SK-N-SH (cell line): Measurements from ENCODE around the gene AEBP1. TPM values are rescaled to one million over a fixed set of nuclear protein-coding genes. Genes with fewer than 3 reads are reported as not detected.

Experiments used
- CTCF ChIA-PET: fragments of 300-600, 350-600 bp; formaldehyde crosslinking; extraction: SDS; loops from one replicate; lab custom pipeline; 2021; lab: Yijun Ruan, JAX
- POLR2A ChIA-PET: fragments of 350-600 bp; sonication (Branson Sonifier 250); formaldehyde crosslinking; extraction: SDS; loops from one replicate; lab custom pipeline; 2020; ENCODE audit warnings: antibody characterized with exemption, inconsistent platforms; lab: Yijun Ruan, JAX
- DNase-seq: peaks from one replicate; pipeline ENCODE4 v3.0.0; 2012
- H2AFZ ChIP-seq: fragments of 200-600 bp; sonication (generic); 2 replicates; pipeline ENCODE4 v1.8.1; 2016; ENCODE audit warnings: antibody characterized with exemption, mild to moderate bottlenecking, low read depth
- H3F3A ChIP-seq: fragments of 200-600 bp; sonication (generic); replicated peaks from 2 replicates; pipeline ENCODE3; 2016; ENCODE audit warnings: antibody characterized with exemption, mild to moderate bottlenecking; ENCODE audit not compliant: insufficient read depth
- H3K27ac ChIP-seq, 2 experiments: fragments of 200-500 bp in 1 of 2; fragments of 200-600 bp in 1 of 2; sonication (Bioruptor generic) in 1 of 2; sonication (generic), shearing (Covaris generic) in 1 of 2; 2 replicates each; pipeline versions ENCODE4 v1.5.1 to v1.6.1; 2014 to 2016; ENCODE audit warnings: low read depth in 2 of 2, inconsistent platforms in 1 of 2, low read length in 1 of 2, mild to moderate bottlenecking in 1 of 2, mixed read lengths in 1 of 2
- H3K27me3 ChIP-seq: fragments of 200-600 bp; sonication (generic), shearing (Covaris generic); 2 replicates; pipeline ENCODE4 v1.6.1; 2016; ENCODE audit warnings: mixed run types; ENCODE audit not compliant: insufficient read depth
- H3K36me3 ChIP-seq, 2 experiments: fragments of 200-500 bp in 1 of 2; fragments of 200-600 bp in 1 of 2; sonication (Bioruptor generic) in 1 of 2; sonication (generic) in 1 of 2; replicated peaks in 1 of 2; 2 replicates each; pipeline versions ENCODE3 to v1.5.1; 2014 to 2016; ENCODE audit warnings: low read length in 1 of 2, mild to moderate bottlenecking in 1 of 2; ENCODE audit not compliant: insufficient read depth in 2 of 2, control insufficient read depth in 1 of 2
- H3K4me1 ChIP-seq, 2 experiments: fragments of 200-500 bp in 1 of 2; fragments of 200-600 bp in 1 of 2; sonication (Bioruptor generic) in 1 of 2; sonication (generic), shearing (Covaris generic) in 1 of 2; 2 replicates each; pipeline versions ENCODE4 v1.5.1 to v1.6.1; 2014 to 2016; ENCODE audit warnings: low read depth in 1 of 2, low read length in 1 of 2, mixed run types in 1 of 2; ENCODE audit not compliant: insufficient read depth in 2 of 2, control insufficient read depth in 1 of 2
- H3K4me2 ChIP-seq: fragments of 200-600 bp; sonication (generic), shearing (Covaris generic); 2 replicates; pipeline ENCODE4 v1.6.1; 2017; ENCODE audit warnings: mixed run types
- H3K4me3 ChIP-seq, 2 experiments: fragments of 200-500 bp in 1 of 2; fragments of 200-600 bp in 1 of 2; sonication (Bioruptor generic) in 1 of 2; sonication (generic), shearing (Covaris generic) in 1 of 2; 2 replicates each; pipeline versions ENCODE4 v1.5.1 to v1.8.1; 2014 to 2016; ENCODE audit warnings: low read depth in 2 of 2, inconsistent platforms in 1 of 2, low read length in 1 of 2, mild to moderate bottlenecking in 1 of 2, mixed read lengths in 1 of 2, moderate library complexity in 1 of 2
- H3K79me2 ChIP-seq: fragments of 200-600 bp; sonication (generic); 2 replicates; pipeline ENCODE4 v1.8.1; 2017; ENCODE audit warnings: mild to moderate bottlenecking; ENCODE audit not compliant: insufficient read depth
- H3K9ac ChIP-seq: fragments of 200-600 bp; sonication (generic); 2 replicates; pipeline ENCODE4 v1.6.1; 2017; ENCODE audit warnings: mixed run types
- H3K9me2 ChIP-seq: fragments of 200-600 bp; sonication (generic); 2 replicates; pipeline ENCODE4 v1.6.1; 2017; ENCODE audit warnings: mixed run types
- H3K9me3 ChIP-seq: fragments of 200-600 bp; sonication (generic); 2 replicates; pipeline ENCODE4 v1.6.1; 2017; ENCODE audit warnings: mixed run types, mild to moderate bottlenecking, moderate library complexity
- H4K20me1 ChIP-seq: fragments of 200-600 bp; sonication (generic); 2 replicates; pipeline ENCODE4 v1.6.1; 2017; ENCODE audit warnings: mild to moderate bottlenecking, mixed run types; ENCODE audit not compliant: insufficient read depth
- CHD2 ChIP-seq: fragments of 150-350 bp; IDR thresholded peaks from 2 replicates; pipeline ENCODE4 v1.6.1; 2018; ENCODE audit warnings: low read length; ENCODE audit not compliant: partially characterized antibody
- FOSL2 ChIP-seq: IDR thresholded peaks from 2 replicates; pipeline ENCODE4 v1.4.0; 2012; ENCODE audit warnings: low read depth, mild to moderate bottlenecking, moderate library complexity, borderline replicate concordance
- FOXM1 ChIP-seq: IDR thresholded peaks from 2 replicates; pipeline ENCODE4 v1.4.0; 2012; ENCODE audit warnings: low read depth, mild to moderate bottlenecking
- GABPA ChIP-seq: IDR thresholded peaks from 2 replicates; pipeline ENCODE4 v1.4.0; 2012; ENCODE audit warnings: low read depth, mild to moderate bottlenecking
- GATA2 ChIP-seq: sonication (generic); formaldehyde crosslinking; IDR thresholded peaks from 2 replicates; pipeline ENCODE4 v1.5.0; 2020; ENCODE audit warnings: mild to moderate bottlenecking, missing genetic modification reagents
- IRF3 ChIP-seq: fragments of 150-350 bp; IDR thresholded peaks from 2 replicates; pipeline ENCODE4 v1.6.1; 2016; ENCODE audit warnings: mild to moderate bottlenecking, low read depth, low read length
- MXI1 ChIP-seq: IDR thresholded peaks from 2 replicates; pipeline ENCODE4 v1.6.1; 2012; ENCODE audit warnings: mild to moderate bottlenecking, low read depth, low read length, improper control_type of control experiment
- POLR2AphosphoS5 ChIP-seq: IDR thresholded peaks from 2 replicates; pipeline ENCODE4 v1.6.1; 2012; ENCODE audit warnings: low read depth, low read length
- RCOR1 ChIP-seq: fragments of 150-350 bp; IDR thresholded peaks from 2 replicates; pipeline ENCODE4 v1.6.1; 2017; ENCODE audit warnings: antibody characterized with exemption, low read length
- RFX5 ChIP-seq: IDR thresholded peaks from 2 replicates; pipeline ENCODE4 v1.6.1; 2012; ENCODE audit warnings: mild to moderate bottlenecking, improper control_type of control experiment, low read length
- RXRA ChIP-seq: IDR thresholded peaks from 2 replicates; pipeline ENCODE4 v1.4.0; 2012; ENCODE audit warnings: low read depth, mild to moderate bottlenecking, borderline replicate concordance
- SMC3 ChIP-seq: IDR thresholded peaks from 2 replicates; pipeline ENCODE4 v1.6.1; 2012; ENCODE audit warnings: low read depth, low read length, improper control_type of control experiment
- TAF1 ChIP-seq: IDR thresholded peaks from 2 replicates; pipeline ENCODE4 v1.6.1; 2012; ENCODE audit warnings: low read depth, mild to moderate bottlenecking, low read length, moderate library complexity, borderline replicate concordance
- TEAD4 ChIP-seq: IDR thresholded peaks from 2 replicates; pipeline ENCODE4 v1.4.0; 2012; ENCODE audit warnings: mild to moderate bottlenecking, borderline replicate concordance; ENCODE audit not compliant: insufficient read depth
- USF1 ChIP-seq: IDR thresholded peaks from 2 replicates; pipeline ENCODE4 v1.4.0; 2012; ENCODE audit warnings: low read depth, borderline replicate concordance
- WGBS: methylation state at CpG from one replicate; pipeline ENCODE4 v1.1.6; 2017; ENCODE audit warnings: low lambda C conversion rate; 5-methylcytosine and 5-hydroxymethylcytosine counted together
- polyA plus RNA-seq, 3 experiments: library from polyadenylated mRNA; depleted of rRNA; stranded (reverse); fragments of >200 nt; gene quantifications; 2 replicates each; pipeline ENCODE4 v1.2.3, GENCODE V29; 2012
- TF ChIP-seq, protein P1 (sequence below): IDR thresholded peaks from 2 replicates; pipeline ENCODE4 v1.4.0; 2012; ENCODE audit warnings: low read depth
- TF ChIP-seq, protein P2 (sequence below): IDR thresholded peaks from 2 replicates; pipeline ENCODE4; 2012
- TF ChIP-seq, protein P3 (sequence below): IDR thresholded peaks from 2 replicates; pipeline ENCODE4 v1.4.0; 2012; ENCODE audit warnings: low read depth, borderline replicate concordance

The AEBP1 gene
- polyA plus RNA-seq, 1 of the 3 experiments (the other 2 are of a cell fraction): 105 TPM

DNA sequence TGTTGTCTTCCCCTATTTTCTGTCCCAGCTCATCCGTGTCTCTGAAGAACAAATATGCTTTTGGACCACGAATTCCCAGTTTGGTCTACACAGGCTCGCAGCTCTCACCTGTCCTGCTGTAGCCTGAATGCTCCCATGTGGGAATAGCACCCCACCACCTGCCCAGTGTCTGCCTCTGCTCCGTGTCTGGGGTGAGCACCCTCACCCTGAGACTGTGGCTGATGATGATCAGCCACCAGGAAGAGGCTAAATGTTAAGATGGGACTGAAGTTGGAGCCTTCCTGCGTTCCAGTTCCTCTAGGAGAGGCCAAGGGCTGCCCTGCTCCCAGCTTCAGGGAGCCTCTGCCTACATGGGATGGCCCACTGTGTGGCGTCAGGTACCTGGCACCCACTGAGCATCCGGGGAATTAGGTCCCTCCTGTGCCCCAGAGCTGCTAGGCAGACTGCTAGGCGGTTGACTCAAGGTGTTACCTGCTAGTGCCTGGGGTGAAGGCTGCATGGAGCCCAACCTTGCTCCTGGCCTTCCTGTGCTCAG, 42.4 kb upstream of the AEBP1 start:
- Histone ChIP-seq H4K20me1 (peaks cover 11% of the 10 kb centered on the region; the same call in 1 of the 2 replicates), H3K79me2 (no peaks in the 10 kb centered on the region), H3K4me2 (no peak overlapping the region), H3K9me2 (no peaks in the 10 kb centered on the region), H3K9ac (no peak overlapping the region), H3K4me3 (no peak overlapping the region), H2AFZ (no peak overlapping the region), H3K27ac (no peak overlapping the region), H3F3A (peaks cover 15% of the 10 kb centered on the region), H3K27me3 (no peaks in the 10 kb centered on the region), H3K4me1 (peaks cover 4 to 27% of the 10 kb centered on the region in 2 experiments; a peak in 2 of 4 replicates), H3K9me3 (no peaks in the 10 kb centered on the region), H3K36me3 (peaks cover 20 to 59% of the 10 kb centered on the region in 2 experiments)
- 87% methylated on average over 7 of the region's 8 CpGs for WGBS
- POLR2A ChIA-PET: interaction anchor here (0.6 to 1.6 kb wide), 4 partner anchors 12 to 773 kb away, joined by 3 to 4 read pairs (median 3); no protein-coding TSS in a partner anchor
- DNase-seq: no peak
- CTCF ChIA-PET: interaction anchor here (1.4 to 2.4 kb wide), 3 partner anchors 11 to 135 kb away, joined by 4 to 10 read pairs (median 6); no protein-coding TSS in a partner anchor
- TF ChIP-seq POLR2AphosphoS5 (no peak), GATA2 (no peak), RXRA (no peak), SMC3 (no peak), FOXM1 (no peak), GABPA (no peak), FOSL2 (no peak), MXI1 (no peak), RCOR1 (no peak), CHD2 (no peak), USF1 (no peak), IRF3 (no peak), TAF1 (no peak), RFX5 (no peak), TEAD4 (no peak)
- TF ChIP-seq, protein P1, sequence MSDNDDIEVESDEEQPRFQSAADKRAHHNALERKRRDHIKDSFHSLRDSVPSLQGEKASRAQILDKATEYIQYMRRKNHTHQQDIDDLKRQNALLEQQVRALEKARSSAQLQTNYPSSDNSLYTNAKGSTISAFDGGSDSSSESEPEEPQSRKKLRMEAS: no peak
- TF ChIP-seq, protein P2, sequence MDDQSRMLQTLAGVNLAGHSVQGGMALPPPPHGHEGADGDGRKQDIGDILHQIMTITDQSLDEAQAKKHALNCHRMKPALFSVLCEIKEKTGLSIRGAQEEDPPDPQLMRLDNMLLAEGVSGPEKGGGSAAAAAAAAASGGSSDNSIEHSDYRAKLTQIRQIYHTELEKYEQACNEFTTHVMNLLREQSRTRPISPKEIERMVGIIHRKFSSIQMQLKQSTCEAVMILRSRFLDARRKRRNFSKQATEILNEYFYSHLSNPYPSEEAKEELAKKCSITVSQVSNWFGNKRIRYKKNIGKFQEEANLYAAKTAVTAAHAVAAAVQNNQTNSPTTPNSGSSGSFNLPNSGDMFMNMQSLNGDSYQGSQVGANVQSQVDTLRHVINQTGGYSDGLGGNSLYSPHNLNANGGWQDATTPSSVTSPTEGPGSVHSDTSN: no peak
- TF ChIP-seq, protein P3, sequence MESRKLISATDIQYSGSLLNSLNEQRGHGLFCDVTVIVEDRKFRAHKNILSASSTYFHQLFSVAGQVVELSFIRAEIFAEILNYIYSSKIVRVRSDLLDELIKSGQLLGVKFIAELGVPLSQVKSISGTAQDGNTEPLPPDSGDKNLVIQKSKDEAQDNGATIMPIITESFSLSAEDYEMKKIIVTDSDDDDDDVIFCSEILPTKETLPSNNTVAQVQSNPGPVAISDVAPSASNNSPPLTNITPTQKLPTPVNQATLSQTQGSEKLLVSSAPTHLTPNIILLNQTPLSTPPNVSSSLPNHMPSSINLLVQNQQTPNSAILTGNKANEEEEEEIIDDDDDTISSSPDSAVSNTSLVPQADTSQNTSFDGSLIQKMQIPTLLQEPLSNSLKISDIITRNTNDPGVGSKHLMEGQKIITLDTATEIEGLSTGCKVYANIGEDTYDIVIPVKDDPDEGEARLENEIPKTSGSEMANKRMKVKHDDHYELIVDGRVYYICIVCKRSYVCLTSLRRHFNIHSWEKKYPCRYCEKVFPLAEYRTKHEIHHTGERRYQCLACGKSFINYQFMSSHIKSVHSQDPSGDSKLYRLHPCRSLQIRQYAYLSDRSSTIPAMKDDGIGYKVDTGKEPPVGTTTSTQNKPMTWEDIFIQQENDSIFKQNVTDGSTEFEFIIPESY: no peak
